ENCODE data around the gene GNB1.

GRCh38 chr1:1777583-1777899 lies 113.3 kb downstream of the GNB1 start:
- TF ChIP-seq CTCF (IDR thresholded peaks at IDR 0.05) (no peak), POLR2A (IDR thresholded peaks at IDR 0.05) (no peak)
